HG02938 (cell line): Measurements from ENCODE around the gene PEPD.
"Not testable (repeated sequence)": the region's sequence is repeated elsewhere in the genome, so short reads cannot be mapped to it uniquely, and the experiment has no call there.

Source experiments
- ATAC-seq: cut with Tn5 transposase; IDR thresholded peaks from one replicate; pipeline ENCODE4 v1.9.1; 2021; ENCODE audit warnings: mild to moderate bottlenecking, moderate library complexity; ENCODE audit not compliant: unreplicated experiment

Gene PEPD

DNA sequence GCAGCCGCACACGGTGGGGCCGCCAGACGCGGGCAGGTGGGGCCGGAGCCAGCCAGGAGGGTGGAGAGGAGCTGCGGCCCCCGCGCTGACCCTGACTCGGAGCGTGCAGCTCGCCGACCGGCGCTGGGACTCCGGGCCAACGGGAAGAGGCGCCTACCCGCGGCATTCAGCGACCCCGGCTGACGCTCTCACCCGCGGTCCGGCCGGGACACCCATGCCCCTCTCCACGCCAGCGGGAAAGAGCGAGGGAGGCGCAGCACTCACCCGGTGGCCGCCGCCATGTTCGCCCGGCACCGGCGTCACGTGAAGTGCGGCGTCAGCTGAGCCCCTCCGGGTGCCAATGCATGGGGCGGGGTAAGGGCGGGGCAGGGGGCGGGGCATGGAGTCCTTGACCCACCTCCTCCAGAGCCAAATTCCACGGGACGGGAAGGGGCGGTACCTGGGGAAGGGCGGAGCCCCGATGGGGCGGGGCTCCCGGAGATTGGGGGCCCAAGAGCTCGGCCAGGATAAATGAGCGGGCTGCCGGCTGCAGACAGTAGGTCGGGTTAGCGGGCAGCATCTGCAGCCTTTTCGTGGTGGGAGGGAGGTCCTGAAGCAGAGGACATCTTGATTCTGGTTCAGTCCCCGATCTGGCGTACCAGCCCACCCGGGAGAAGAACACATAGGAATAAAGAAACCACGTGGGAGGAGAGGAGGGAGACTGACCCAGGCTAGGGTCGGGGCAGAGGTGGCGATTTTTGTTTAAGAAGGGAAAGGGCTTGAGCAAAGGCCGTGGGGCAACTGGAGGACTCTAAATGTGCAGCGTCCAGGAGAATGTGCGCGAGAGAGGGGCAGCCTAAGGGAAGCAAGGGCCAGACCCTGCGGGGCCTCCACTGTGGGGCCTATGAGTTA, at the start of gene PEPD:
Gene PEPD (minus strand): TSS at position 312 of the 891 bp plus-strand sequence. CDS start 31 bp downstream, at position 281.
- ATAC-seq = peak; percentile 78

GRCh38 chr19:33569821-33570220, 48.2 kb upstream of the PEPD start:
- no peak for ATAC-seq

DNA sequence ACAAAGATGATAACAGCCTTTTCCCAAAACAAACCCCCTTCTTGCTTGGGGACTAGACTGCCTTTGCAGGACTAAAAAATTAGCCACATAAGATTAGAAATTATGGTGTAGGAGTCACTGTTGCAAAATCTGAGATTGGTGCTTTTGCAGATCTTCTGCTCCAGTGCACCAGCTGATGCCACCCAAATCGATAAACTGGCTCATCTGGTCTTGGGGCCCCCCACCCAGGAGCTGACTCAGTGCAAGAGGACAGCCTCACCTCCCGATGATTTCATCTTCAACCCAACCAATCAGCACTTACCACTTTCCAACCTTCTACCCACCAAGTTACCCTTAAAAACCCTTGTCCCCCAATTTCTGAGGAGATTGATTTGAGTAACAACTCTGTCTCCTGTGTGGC, 47.1 kb upstream of the PEPD start:
- ATAC-seq = no peak

DNA sequence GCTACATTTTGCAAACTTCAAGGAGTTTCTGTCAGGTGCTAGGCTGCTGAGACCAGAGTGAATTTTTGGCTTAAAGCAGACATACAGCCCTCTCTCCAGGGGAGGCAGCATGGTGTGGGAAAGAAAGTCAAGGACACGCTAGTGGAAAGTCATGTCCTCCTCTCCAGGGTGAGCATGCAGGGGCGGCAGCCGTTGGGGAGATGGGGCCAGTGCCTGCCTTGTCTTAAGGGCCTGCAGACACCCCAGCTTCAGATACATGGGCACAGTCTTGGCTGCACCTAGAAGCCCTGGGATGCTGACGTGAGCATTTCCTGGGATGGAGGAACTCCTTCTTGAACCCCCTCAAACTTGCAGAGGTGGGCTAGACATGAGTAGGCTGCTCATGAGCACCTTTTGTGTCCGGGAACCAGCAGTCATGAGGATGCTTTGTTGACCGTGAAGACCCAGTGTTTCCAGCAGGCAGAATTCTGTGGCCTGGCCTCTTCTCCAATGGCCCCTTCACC, 43.3 kb upstream of the PEPD start:
- no peak for ATAC-seq

GRCh38 chr19:33562636-33563035, 41.0 kb upstream of the PEPD start:
- ATAC-seq = no peak

DNA sequence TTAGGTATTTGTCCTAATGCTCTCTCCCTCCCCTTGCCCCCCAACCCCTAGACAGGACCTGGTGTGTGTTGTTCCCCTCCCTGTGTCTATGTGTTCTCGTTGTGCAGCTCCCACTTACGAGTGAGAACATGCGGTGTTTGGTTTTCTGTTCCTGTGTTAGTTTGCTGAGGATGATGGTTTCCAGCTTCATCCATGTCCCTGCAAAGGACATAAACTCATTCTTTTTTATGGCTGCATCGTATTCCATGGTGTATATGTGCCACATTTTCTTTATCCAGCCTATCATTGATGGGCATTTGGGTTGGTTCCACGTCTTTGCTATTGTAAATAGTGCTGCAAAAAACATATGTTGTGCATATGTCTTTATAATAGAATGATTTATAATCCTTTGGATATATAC, 40.1 kb upstream of the PEPD start:
- not testable (repeated sequence) for ATAC-seq

DNA sequence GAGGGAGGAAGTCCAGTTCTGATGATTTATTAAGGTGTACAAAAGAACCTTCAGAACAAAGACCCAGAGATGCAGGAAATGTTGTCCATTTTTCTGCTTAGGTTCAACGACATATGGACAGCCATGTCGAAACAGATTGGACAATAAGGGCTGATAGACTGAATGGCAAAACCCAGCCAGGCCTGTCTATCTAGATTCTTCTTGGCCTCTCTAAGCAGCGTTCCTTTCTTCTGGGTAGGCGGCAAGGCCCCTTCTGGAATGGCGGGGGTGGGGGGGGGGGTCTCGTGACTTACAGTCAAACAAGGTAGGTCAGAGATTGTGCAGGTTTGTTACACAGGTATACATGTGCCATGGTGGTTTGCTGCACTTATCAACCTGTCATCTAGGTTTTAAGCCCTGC, 39.7 kb upstream of the PEPD start:
- ATAC-seq = no peak

- ATAC-seq = no peak
These were observed 38.4 kb upstream of the PEPD start for GRCh38 chr19:33559996-33560395.

DNA sequence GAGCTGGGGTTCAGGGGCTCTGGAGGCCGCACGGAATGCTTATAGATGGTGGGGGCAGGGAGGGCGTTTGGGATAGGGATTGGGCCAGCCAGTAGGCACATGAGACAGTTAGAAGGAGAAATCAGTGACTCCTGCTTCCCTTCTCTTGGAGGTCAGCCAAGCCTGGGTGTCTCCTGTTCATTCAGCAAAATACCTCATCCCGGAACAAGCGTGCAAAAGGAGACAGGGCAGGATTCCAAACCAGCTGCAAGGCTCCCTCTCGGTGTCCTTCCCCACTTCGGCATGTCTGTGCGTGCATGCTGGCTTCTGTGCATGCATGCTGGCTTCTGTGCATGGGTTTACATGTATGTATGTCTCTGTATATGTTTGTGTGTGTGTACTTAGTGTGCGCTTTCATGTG, 37.3 kb upstream of the PEPD start:
- no peak for ATAC-seq

GRCh38 chr19:33558151-33558550, 36.6 kb upstream of the PEPD start:
- ATAC-seq = no peak

DNA sequence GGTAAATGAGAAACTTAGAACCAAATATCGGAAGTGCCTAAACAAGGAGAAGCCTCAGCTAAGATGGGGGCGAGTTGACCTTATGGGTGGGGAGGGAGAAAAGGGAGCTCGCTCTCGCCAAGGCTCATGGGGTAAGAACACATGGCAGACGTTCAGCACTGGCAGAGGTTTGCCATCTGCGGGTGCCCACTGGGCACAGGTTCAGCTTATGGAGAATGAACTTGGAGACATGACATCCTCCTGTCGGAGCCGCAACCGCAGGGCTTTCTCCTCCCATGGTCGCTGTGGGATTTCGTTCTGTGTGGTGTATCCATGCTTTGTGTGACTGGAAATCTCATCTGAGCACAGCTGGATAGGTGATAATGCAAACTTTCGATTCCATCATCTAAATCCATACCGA, 36.1 kb upstream of the PEPD start:
- no peak for ATAC-seq

DNA sequence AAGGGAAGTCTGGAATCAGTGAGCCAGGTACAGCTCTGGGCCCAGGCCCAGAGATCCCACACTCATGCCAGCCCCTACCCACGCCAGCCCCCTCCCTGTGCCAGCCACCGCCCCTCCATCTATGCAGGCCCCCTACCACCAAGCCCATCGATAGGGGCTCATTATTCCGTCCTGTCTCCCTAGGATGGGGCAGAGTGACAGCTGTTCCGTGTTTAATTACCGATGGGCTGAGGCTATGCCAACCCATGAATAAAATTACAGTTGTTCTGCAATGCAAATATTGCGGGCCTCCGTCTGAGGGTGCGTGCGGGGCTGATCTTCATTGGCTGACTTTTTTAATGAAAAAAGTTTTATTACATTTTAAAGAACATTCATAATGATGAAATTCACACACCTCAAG, 35.6 kb upstream of the PEPD start:
- ATAC-seq = no peak

DNA sequence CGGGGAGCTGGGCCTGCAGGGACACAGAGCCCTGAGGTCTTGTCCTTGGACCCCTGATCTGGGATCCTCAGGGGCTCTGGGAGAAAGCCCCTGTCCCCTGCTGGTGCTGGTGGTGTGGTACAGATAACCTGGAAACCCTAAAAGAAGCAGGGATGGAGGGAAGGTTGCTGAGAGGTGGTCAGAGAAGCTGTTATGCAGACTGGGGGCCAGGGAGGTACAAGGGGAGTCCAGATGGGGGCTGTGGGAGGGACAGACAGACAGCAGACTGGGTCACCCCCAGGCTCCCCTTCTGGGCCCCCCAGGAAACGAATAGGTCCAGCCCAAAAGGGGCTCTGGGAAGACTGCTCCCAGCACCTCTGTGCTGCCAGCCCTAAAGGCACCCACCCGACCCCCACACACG, 34.7 kb upstream of the PEPD start:
- no peak for ATAC-seq

- not testable (repeated sequence) for ATAC-seq
These were observed 34.1 kb upstream of the PEPD start for GRCh38 chr19:33555726-33556125.

DNA sequence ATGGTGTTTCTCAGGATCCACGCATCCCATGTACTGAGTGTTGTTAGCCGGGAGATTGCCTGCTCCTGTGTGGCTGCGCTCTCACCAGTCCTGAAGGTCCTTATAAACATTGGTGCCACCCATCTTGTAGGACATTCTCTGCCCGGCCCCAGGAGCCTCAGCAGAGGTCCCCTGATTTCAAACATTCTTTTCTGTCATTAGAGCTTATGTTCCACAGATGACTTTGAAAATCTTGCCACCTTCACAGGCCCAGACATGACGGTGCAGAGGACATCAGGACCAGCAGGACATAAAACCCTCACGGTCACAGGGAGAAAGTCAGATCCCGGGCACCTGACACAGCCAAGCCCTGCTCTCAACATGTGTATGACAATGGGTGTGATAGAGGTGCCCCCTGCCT, 33.2 kb upstream of the PEPD start:
- no peak for ATAC-seq

DNA sequence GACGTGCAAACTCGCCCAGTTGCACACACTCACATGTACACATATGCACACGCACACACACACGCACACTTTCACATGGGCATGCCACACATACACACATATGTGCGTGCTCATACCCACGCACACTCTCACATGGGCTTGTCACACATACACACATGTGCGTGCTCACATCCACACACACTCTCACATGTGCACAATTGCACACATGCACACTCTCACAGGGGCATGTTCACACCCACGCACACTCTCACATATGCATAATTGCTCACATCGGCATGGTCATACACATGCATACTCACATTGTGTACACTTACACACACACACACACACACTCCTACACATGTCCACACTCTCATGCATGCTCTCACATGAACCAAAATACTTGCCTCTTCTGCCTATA, 32.8 kb upstream of the PEPD start:
- ATAC-seq = no peak

DNA sequence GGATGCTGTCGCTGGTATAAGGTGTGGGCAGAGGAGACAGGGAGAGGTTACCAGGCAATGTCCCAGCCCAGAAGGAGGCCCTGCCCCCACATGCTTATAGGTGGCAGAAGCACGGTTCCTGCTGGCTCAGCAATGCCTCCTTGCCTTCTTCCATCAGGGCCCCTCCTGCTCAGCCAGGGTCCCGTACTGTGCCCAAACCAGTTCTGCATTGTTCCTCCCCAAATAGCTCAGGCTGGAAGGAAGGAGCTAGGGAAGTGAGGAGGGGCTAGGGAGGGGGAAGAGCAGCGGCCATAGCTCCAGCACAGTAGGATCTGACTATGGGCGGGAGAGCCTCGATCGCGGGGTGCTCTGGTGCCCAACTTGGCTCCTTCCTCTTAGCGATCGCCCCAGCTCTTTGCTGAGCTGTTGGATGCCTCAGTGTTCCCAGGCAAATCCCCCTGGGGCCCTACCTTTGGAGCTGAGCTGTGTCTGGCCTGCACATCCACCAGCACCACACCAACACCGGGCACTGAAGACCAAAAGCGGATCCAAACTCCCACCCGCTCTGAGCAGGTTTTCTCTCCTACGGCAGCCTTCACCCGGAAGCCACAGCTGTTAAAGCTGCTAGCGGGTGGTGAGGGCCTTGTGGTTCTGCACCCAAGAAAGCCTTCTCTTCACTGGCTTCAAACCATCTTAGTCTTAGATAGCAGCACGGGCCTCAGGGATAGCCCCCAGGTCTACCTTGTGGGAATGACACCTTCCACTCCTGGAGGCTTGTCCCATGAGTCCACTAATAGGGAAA, 32.1 kb upstream of the PEPD start:
- ATAC-seq = no peak

- ATAC-seq = no peak
These were observed 31.3 kb upstream of the PEPD start for GRCh38 chr19:33552928-33553279.

DNA sequence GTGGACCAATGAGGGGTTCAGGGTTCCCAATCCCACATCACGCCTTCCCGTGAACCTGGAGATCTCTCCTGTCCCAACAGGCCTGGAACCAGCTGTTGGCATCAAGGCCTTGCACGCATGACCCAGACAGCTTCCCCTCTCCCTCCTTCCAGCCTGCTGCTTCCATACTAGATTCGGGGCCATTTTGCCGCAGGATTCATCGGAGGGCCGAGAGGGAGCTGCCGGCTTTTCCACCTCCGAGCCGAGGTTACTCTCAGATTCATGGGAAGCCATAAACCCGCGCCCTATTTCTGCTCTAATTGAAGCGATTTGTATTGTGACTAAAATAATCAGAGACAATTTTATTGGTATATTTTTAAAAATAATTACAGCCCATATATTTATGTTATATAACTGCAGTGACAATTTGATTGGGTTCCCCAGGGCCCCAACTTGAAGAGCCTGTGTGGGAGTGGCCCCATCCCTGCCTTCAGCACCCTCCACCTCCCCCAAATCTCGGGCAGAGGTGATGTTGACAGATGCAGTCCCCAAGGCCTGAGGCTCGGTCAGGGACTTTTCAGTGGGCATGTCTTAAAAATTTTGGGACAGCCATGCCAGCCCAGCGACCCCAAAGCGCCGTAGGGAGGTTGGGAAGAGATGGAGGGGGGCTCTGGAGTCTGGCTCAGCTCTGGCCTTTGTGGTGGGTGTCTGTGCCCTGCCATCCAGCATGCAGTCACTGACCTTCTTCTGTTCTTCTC, 30.8 kb upstream of the PEPD start:
- ATAC-seq = no peak

DNA sequence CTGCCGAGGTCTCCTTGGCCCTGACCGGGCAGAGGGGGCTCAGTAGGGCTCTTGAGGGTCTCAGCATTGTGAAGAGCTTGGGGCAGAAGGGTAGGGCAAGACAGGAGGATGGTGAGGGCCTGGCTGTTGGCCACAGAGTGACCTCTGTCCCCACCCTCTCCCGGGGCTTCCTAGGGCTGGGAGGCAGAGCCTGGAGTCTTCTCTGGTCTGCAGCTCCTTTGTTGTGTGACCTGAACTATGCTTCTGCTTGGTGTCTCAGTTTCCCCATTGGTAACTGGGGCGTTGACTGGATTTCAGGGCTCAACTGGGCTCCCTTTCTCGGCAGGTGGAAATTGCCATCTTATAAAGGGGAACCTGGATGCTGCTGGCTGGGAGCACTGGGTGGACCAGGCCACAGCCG, 30.1 kb upstream of the PEPD start:
- ATAC-seq = no peak

DNA sequence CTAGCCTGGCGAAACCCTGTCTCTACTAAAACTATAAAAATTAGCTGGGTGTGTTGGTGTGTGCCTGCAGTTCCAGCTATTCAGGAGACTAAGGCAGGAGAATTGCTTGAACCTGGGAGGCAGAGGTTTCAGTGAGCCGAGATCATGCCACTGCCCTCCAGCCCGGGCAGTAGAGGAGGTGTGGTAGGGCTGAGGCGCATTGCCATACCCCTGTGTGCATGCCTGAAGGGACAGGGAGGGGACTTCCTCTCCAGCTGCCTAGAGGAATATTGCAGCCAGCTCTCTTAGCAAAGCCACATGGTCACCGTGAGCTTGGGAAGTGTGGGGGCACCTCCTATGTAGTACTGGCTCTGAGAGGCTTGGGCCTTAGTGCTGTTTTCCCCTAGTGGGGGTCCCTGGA, 29.2 kb upstream of the PEPD start:
- ATAC-seq = no peak
